ENCODE data around the gene ADRM1.

The ADRM1 gene, protein sequence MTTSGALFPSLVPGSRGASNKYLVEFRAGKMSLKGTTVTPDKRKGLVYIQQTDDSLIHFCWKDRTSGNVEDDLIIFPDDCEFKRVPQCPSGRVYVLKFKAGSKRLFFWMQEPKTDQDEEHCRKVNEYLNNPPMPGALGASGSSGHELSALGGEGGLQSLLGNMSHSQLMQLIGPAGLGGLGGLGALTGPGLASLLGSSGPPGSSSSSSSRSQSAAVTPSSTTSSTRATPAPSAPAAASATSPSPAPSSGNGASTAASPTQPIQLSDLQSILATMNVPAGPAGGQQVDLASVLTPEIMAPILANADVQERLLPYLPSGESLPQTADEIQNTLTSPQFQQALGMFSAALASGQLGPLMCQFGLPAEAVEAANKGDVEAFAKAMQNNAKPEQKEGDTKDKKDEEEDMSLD

GRCh38 chr20:62302341-62303061 is at the start of gene ADRM1:
ADRM1 (plus strand) TSS chr20:62302997; CDS start chr20:62303569, 572 bp downstream.
- peak; percentile 72 for TF ChIP-seq CTCF (IDR thresholded peaks at IDR 0.05; ENCODE audit: low read depth, low read length, missing control alignments)
- peak; percentile 79 for DNase-seq (ENCODE audit: low read depth)
- peak within 1 kb of the TSS; percentile 76 for H3K4me3 ChIP-seq (ENCODE audit: low read depth, low read length)

DNA sequence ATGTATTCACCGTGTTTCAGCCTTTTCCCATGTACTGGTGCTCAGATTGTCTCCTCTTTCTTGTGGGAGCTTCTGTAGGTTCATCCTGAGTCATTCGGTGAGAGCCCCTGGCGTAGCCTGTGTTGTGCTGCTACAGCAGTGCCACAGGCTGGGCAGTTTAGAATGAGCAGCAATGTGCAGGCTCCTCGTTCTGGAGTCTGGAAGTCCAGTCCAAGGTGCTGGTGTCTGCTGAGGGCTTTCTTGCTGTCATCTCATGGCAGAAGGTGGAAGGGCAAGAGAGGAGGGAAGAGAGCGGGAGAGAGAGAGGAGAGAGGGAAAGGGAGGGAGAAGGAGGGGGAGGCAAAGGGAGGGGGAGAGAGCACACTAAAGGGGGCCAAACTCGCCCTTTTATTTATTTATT is 49.4 kb upstream of the ADRM1 start:
- TF ChIP-seq CTCF (IDR thresholded peaks at IDR 0.05; ENCODE audit: low read depth, low read length, missing control alignments), result no peak
- no peak for DNase-seq (ENCODE audit: low read depth)
- no peak overlapping the region for H3K4me3 ChIP-seq (ENCODE audit: low read depth, low read length)

GRCh38 chr20:62254021-62254724 is 48.6 kb upstream of the ADRM1 start:
- no peak for DNase-seq (ENCODE audit: low read depth)
- no peak overlapping the region for H3K4me3 ChIP-seq (ENCODE audit: low read depth, low read length)
- TF ChIP-seq CTCF (IDR thresholded peaks at IDR 0.05; ENCODE audit: low read depth, low read length, missing control alignments), result no peak

- H3K4me3 ChIP-seq (ENCODE audit: low read depth, low read length), result no peak overlapping the region
- no peak for TF ChIP-seq CTCF (IDR thresholded peaks at IDR 0.05; ENCODE audit: low read depth, low read length, missing control alignments)
- no peak for DNase-seq (ENCODE audit: low read depth)
Observed at GRCh38 chr20:62255976-62256375, 46.8 kb upstream of the ADRM1 start.

DNA sequence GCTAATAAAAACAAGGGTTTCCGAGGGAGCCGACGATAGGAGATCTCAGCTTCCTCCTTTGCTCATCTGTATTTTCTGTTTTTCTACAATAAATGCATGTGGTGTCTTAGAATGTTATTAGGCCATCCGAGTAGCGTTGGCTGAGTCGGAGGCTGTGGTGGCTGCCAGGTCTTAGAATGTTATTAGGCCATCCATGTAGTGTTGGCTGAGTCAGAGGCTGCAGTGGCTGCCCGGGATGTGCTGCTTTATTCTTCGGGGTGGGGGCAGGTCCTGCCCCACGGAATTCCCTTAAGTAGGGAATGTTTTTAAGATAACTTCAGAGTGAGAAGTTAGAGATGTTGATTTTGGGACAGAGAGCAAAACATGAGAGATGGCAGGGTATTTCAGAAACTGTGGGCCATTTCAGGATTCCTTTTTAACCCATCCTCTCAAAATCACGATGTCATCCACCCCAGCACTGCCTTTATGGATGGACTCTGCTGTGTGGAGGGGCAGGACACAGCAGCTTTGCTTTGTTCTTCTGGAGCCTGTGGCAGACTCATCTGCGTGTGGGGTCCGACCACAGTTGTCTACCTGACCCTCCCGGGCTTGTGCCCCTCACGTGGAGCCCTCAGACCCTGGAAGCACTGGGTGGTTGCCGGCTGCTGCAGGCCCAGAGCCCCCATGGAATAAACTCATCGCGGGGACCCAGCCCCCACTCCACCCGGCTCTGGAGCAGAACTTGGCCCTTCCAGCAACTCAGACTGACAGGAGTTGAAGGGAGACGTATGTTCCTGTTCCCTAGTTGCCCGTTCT is 44.1 kb upstream of the ADRM1 start:
- H3K4me3 ChIP-seq (ENCODE audit: low read depth, low read length), result no peak overlapping the region

More for the DNA sequence above, 44.1 kb upstream of the ADRM1 start:
- DNase-seq (ENCODE audit: low read depth), result no peak
- TF ChIP-seq CTCF (IDR thresholded peaks at IDR 0.05; ENCODE audit: low read depth, low read length, missing control alignments), result no peak

Measured in GM12864 (cell line).